GM12878 (cell line): Measurements from ENCODE around the gene DHX38. TPM values are rescaled to one million over a fixed set of nuclear protein-coding genes. Genes with fewer than 3 reads are reported as not detected.

Experiments used
- ATAC-seq: fragments of 200-7000 bp; cut with Tn5 transposase; 3 replicates; pipeline ENCODE4 v1.9.1; 2020; ENCODE audit warnings: mild to moderate bottlenecking, moderate library complexity
- BruUV-seq: library from RNA; stranded (reverse); fragments of 400-500 nt; replicated peaks from 2 replicates; lab custom pipeline; 2021; lab: Mats Ljungman, UMichigan
- CTCF ChIA-PET: fragments of 300-600 bp; sonication (Branson Sonifier 250); formaldehyde crosslinking; extraction: SDS; loops from one replicate; lab custom pipeline; 2021; ENCODE audit warnings: inconsistent platforms; lab: Yijun Ruan, JAX
- POLR2A ChIA-PET: fragments of 350-600 bp; formaldehyde crosslinking; extraction: SDS; loops from one replicate; lab custom pipeline; 2021; ENCODE audit warnings: inconsistent platforms; lab: Charles Lee
- RAD21 ChIA-PET: fragments of 300-600 bp; sonication (Branson Sonifier 250); formaldehyde crosslinking; loops from one replicate; lab custom pipeline; 2023; ENCODE audit warnings: antibody characterized with exemption; ENCODE audit not compliant: unreplicated experiment; lab: Charles Lee
- SMC1A ChIA-PET: fragments of 300-600 bp; sonication (Branson Sonifier 250); formaldehyde crosslinking; loops from one replicate; lab custom pipeline; 2023; ENCODE audit not compliant: unreplicated experiment, uncharacterized antibody; lab: Charles Lee
- DNase-seq: peaks from one replicate; pipeline ENCODE4 v3.0.0-alpha.2; 2011; ENCODE audit warnings: low read depth, low spot score
- FAIRE-seq: peaks from 3 replicates; lab custom pipeline; 2011; peaks lifted over from hg19 to GRCh38; lab: Jason Lieb, UNC
- H2AFZ ChIP-seq: 2 replicates; pipeline ENCODE4 v1.6.0; 2011; ENCODE audit warnings: low read depth, low read length, control low read depth; ENCODE audit not compliant: control insufficient read depth
- H3K27ac ChIP-seq: 2 replicates; pipeline ENCODE4 v1.5.1; 2011; ENCODE audit warnings: control low read depth; ENCODE audit not compliant: control insufficient read depth, insufficient read depth
- H3K27me3 ChIP-seq, 2 experiments: replicated peaks in 1 of 2; 2 replicates each; pipeline versions ENCODE4 v1.6.0 to v1.6.1; 2011; ENCODE audit warnings: low read length in 1 of 2; ENCODE audit not compliant: control insufficient read depth in 2 of 2, insufficient read depth in 2 of 2
- H3K36me3 ChIP-seq, 2 experiments: 2 replicates each; pipeline ENCODE4 v1.5.1; 2011; ENCODE audit warnings: low read length in 1 of 2; ENCODE audit not compliant: control insufficient read depth in 2 of 2, insufficient read depth in 2 of 2
- H3K4me1 ChIP-seq: 2 replicates; pipeline ENCODE4 v1.6.1; 2011; ENCODE audit warnings: mild to moderate bottlenecking, low read length, moderate library complexity, mixed read lengths; ENCODE audit not compliant: control insufficient read depth, insufficient read depth
- H3K4me2 ChIP-seq: 2 replicates; pipeline ENCODE4 v1.6.0; 2011; ENCODE audit warnings: control low read depth; ENCODE audit not compliant: control insufficient read depth, insufficient read depth
- H3K4me3 ChIP-seq: fragments of 200-600 bp; sonication (generic); 2 replicates; pipeline ENCODE4 v1.5.1; 2016
- H3K79me2 ChIP-seq: 2 replicates; pipeline ENCODE4 v1.6.0; 2011; ENCODE audit warnings: low read length; ENCODE audit not compliant: control insufficient read depth, insufficient read depth
- H3K9ac ChIP-seq: 2 replicates; pipeline ENCODE4 v1.8.0; 2011; ENCODE audit warnings: low read length, control low read depth, mixed read lengths; ENCODE audit not compliant: control insufficient read depth, insufficient read depth
- H3K9me3 ChIP-seq: replicated peaks from 3 replicates; pipeline ENCODE4 v1.5.1; 2011; ENCODE audit warnings: mild to moderate bottlenecking, low read length; ENCODE audit not compliant: control insufficient read depth, insufficient read depth
- H4K20me1 ChIP-seq: 2 replicates; pipeline ENCODE4 v1.6.0; 2011; ENCODE audit not compliant: control insufficient read depth, insufficient read depth
- CREB1 ChIP-seq: IDR thresholded peaks from 2 replicates; pipeline ENCODE4 v1.6.1; 2012; ENCODE audit warnings: low read depth, mild to moderate bottlenecking, inconsistent platforms
- NR2C2 ChIP-seq: IDR thresholded peaks from 2 replicates; pipeline ENCODE4 v1.6.1; 2011; ENCODE audit warnings: borderline replicate concordance, low read depth; ENCODE audit not compliant: control insufficient read depth, insufficient read length
- PAX5 ChIP-seq: IDR thresholded peaks from 2 replicates; pipeline ENCODE4 v1.6.1; 2011; ENCODE audit warnings: low read depth, low read length, borderline replicate concordance
- PML ChIP-seq: IDR thresholded peaks from 2 replicates; pipeline ENCODE4 v1.6.1; 2012; ENCODE audit warnings: low read length, inconsistent platforms
- RAD21 ChIP-seq: IDR thresholded peaks from 2 replicates; pipeline ENCODE4 v1.6.1; 2011; ENCODE audit warnings: mild to moderate bottlenecking, low read depth, low read length, moderate library complexity; ENCODE audit not compliant: insufficient read depth
- RB1 ChIP-seq: fragments of 450-650 bp; formaldehyde crosslinking; IDR thresholded peaks from 2 replicates; pipeline ENCODE4 v1.6.1; 2017; ENCODE audit warnings: mild to moderate bottlenecking, borderline replicate concordance
- SIN3A ChIP-seq: IDR thresholded peaks from 2 replicates; pipeline ENCODE4 v1.6.1; 2012; ENCODE audit warnings: low read depth, low read length, improper control_type of control experiment
- SMC3 ChIP-seq: IDR thresholded peaks from 2 replicates; pipeline ENCODE4 v1.6.1; 2011; ENCODE audit warnings: low read length, improper control_type of control experiment, borderline replicate concordance
- SREBF1 ChIP-seq: IDR thresholded peaks from 2 replicates; pipeline ENCODE4 v1.6.1; 2012; ENCODE audit warnings: mild to moderate bottlenecking, low read length
- SRF ChIP-seq, 2 experiments: IDR thresholded peaks; 2 replicates each; pipeline ENCODE4 v1.6.1; 2011; ENCODE audit warnings: low read depth in 2 of 2, low read length in 2 of 2, mild to moderate bottlenecking in 1 of 2, moderate library complexity in 1 of 2
- STAT1 ChIP-seq: fragments of 450-650 bp; conservative IDR thresholded peaks from 2 replicates; pipeline ENCODE4 v1.6.1; 2014; ENCODE audit warnings: antibody characterized with exemption, mild to moderate bottlenecking
- WGBS: methylation state at CpG from one replicate; pipeline ENCODE4 v1.1.6; 2016; ENCODE audit warnings: low lambda C conversion rate; ENCODE audit not compliant: insufficient replicate concordance, insufficient coverage; ENCODE audit errors: missing lambda C conversion rate; 5-methylcytosine and 5-hydroxymethylcytosine counted together
- in situ Hi-C: fragments of 300-500 bp; cut with MboI; formaldehyde crosslinking; loops from 9 replicates; pipeline ENCODE4 v1.14.3; 2018; ENCODE audit warnings: mixed read lengths
- intact Hi-C: fragments of 100-400 bp; cut with micrococcal nuclease; formaldehyde crosslinking; loops from one replicate; pipeline ENCODE4 v1.14.2; 2022; ENCODE audit not compliant: unreplicated experiment
- polyA plus RNA-seq, 11 experiments: library from polyadenylated mRNA; depleted of rRNA in 4 of 11; unstranded in 6 of 11; stranded (reverse) in 5 of 11; fragments of >200 nt; fragmentation: Nextera tagmentation in 4 of 11; fragmentation: Illumina TruSeq in 1 of 11; extraction: Ambion mirVana in 4 of 11; extraction: Trizol in 1 of 11; gene quantifications; 1 replicate in 1 of 11; 2 replicates in 10 of 11; pipeline versions ENCODE4 v1.2.1 to v1.2.3, GENCODE V29; 2011 to 2016; ENCODE audit warnings: inconsistent platforms in 2 of 11, missing spikeins in 2 of 11, low read depth in 1 of 11
- total RNA-seq, 4 experiments: library from RNA; depleted of rRNA in 3 of 4; stranded (reverse); fragments of >200 nt in 3 of 4; fragmentation: Illumina TruSeq in 1 of 4; extraction: Trizol in 1 of 4; gene quantifications; 2 replicates each; pipeline versions ENCODE4 v1.2.1 to v1.2.3, GENCODE V29; 2013 to 2021
- TF ChIP-seq, protein P1 (sequence below), 3 experiments: IDR thresholded peaks in 2 of 3; conservative IDR thresholded peaks in 1 of 3; 2 replicates each; pipeline ENCODE4 v1.5.1; 2011; ENCODE audit warnings: low read depth in 3 of 3, low read length in 3 of 3, mild to moderate bottlenecking in 3 of 3, control low read depth in 2 of 3, moderate library complexity in 2 of 3, inconsistent platforms in 1 of 3, mixed read lengths in 1 of 3; ENCODE audit not compliant: control insufficient read depth in 2 of 3, insufficient read depth in 1 of 3; ENCODE audit errors: extremely low read depth in 1 of 3
- TF ChIP-seq, protein P2 (sequence below): IDR thresholded peaks from 2 replicates; pipeline ENCODE4 v1.6.1; 2011; ENCODE audit warnings: borderline replicate concordance, low read depth, mild to moderate bottlenecking, moderate library complexity, low read length; ENCODE audit not compliant: insufficient read depth, poor library complexity, severe bottlenecking

The DHX38 gene
- total and polyA plus RNA-seq, 10 of the 15 experiments (the other 5 are each of a cell fraction or from before 2014, with no cell fraction given) = 2.1 to 67.8 (median 43.2) TPM

DNA sequence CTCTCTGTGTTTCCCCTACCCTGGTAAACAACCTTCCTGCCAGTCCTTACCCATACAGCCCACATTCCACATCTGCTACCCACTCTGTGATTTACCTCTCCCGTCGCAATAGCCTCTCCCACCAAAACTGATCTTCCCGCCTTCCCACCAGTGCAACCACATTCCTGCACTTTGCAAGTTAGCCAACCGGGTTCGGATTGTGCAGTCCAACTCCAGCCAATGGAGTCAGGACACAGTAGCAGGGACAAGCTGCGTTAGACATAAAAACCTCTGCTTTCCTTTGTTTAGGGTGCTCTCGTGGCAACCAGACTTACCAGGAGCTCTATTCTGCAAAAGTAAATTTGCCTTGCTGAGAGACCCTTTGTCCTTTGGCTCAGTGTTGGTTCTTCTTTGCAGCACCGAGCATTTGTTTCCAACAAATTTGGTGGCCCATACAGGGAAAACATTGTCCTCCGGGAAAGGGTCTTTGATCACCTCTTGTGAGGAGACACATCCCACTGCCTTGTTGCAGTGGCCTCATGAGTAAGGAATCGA, 29.2 kb upstream of the DHX38 start:
- no peak for ATAC-seq
- Histone ChIP-seq H3K79me2 (no peaks in the 10 kb centered on the region), H4K20me1 (no peaks in the 10 kb centered on the region), H3K36me3 (no peaks in the 10 kb centered on the region), H3K9ac (no peak overlapping the region), H3K27ac (no peak overlapping the region), H2AFZ (no peak overlapping the region), H3K27me3 (no peaks in the 10 kb centered on the region), H3K4me3 (no peak overlapping the region), H3K4me1 (no peaks in the 10 kb centered on the region), H3K4me2 (no peak overlapping the region), H3K9me3 (no peaks in the 10 kb centered on the region)
- intact Hi-C loops (no loop called here), in situ Hi-C loops (no loop called here)
- DNase-seq = no peak
- SMC1A ChIA-PET = no interaction called here
- TF ChIP-seq STAT1 = no peak
- no peak for TF ChIP-seq CREB1
- no peak for TF ChIP-seq NR2C2
- WGBS = 79% methylated on average over 10 of the region's 10 CpGs
- BruUV-seq = no TSS peak
- RAD21 ChIA-PET = no interaction called here
- CTCF ChIA-PET = no interaction called here
- FAIRE-seq = no peak
- POLR2A ChIA-PET = no interaction called here

DNA sequence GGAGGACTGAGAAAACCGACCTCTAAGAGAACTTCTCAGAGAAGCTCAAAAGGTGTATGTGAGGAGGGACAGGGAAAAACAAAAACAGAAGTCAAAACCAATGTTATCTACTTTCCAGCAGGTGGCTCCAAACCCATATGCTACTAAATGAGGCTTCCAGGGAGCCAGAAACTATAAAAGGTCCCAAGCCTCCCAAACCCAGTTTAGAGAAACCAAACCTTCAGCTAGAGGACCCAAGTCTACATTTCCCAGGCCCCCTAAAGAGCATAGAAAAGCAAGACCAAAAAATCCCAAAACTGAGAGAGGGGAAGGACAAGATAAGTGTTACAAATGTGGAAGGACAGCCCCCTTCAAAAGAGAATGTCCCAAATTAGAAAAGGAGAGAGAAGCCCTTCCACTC, 26.9 kb upstream of the DHX38 start:
- POLR2A ChIA-PET = no interaction called here
- Histone ChIP-seq H3K4me1 (no peaks in the 10 kb centered on the region), H3K4me2 (no peak overlapping the region), H3K9ac (no peak overlapping the region), H3K9me3 (no peaks in the 10 kb centered on the region), H3K27ac (no peak overlapping the region), H3K4me3 (no peak overlapping the region), H2AFZ (no peak overlapping the region), H3K27me3 (no peaks in the 10 kb centered on the region), H4K20me1 (no peaks in the 10 kb centered on the region), H3K79me2 (no peaks in the 10 kb centered on the region), H3K36me3 (no peaks in the 10 kb centered on the region)
- RAD21 ChIA-PET = interaction anchor here (0.9 to 1.8 kb wide), 3 partner anchors 22 to 28 kb away, joined by 3 to 4 read pairs (median 3); partner anchors contain the start of gene TXNL4B
- DNase-seq (no peak), ATAC-seq (peak; percentile 84), FAIRE-seq (no peak)
- SMC1A ChIA-PET = interaction anchor here (0.7 to 1.8 kb wide), 4 partner anchors 20 to 26 kb away, joined by 3 to 10 read pairs (median 3); partner anchors contain the start of genes DHX38 and TXNL4B
- TF ChIP-seq SRF (IDR thresholded peaks at IDR 0.05; ENCODE audit: low read depth in 2 of 2, low read length in 2 of 2) (no peak), SMC3 (peak; percentile 60; the same call in 1 of the 2 replicates), SREBF1 (no peak), PAX5 (no peak), SIN3A (no peak), PML (no peak), RAD21 (peak; percentile 67), RB1 (no peak)
- TF ChIP-seq, protein P1, sequence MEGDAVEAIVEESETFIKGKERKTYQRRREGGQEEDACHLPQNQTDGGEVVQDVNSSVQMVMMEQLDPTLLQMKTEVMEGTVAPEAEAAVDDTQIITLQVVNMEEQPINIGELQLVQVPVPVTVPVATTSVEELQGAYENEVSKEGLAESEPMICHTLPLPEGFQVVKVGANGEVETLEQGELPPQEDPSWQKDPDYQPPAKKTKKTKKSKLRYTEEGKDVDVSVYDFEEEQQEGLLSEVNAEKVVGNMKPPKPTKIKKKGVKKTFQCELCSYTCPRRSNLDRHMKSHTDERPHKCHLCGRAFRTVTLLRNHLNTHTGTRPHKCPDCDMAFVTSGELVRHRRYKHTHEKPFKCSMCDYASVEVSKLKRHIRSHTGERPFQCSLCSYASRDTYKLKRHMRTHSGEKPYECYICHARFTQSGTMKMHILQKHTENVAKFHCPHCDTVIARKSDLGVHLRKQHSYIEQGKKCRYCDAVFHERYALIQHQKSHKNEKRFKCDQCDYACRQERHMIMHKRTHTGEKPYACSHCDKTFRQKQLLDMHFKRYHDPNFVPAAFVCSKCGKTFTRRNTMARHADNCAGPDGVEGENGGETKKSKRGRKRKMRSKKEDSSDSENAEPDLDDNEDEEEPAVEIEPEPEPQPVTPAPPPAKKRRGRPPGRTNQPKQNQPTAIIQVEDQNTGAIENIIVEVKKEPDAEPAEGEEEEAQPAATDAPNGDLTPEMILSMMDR (IDR thresholded peaks at IDR 0.05 in 2 of 3, conservative IDR thresholded peaks at IDR 0.05 in 1 of 3; ENCODE audit: control insufficient read depth in 2 of 3, extremely low read depth in 1 of 3, insufficient read depth in 1 of 3, low read depth in 3 of 3, low read length in 3 of 3) = peak; percentile 55 to 57 (median 56)
- TF ChIP-seq, protein P2, sequence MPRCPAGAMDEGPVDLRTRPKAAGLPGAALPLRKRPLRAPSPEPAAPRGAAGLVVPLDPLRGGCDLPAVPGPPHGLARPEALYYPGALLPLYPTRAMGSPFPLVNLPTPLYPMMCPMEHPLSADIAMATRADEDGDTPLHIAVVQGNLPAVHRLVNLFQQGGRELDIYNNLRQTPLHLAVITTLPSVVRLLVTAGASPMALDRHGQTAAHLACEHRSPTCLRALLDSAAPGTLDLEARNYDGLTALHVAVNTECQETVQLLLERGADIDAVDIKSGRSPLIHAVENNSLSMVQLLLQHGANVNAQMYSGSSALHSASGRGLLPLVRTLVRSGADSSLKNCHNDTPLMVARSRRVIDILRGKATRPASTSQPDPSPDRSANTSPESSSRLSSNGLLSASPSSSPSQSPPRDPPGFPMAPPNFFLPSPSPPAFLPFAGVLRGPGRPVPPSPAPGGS = no peak
- intact Hi-C loops (loop anchor here (1.0 to 5.0 kb wide), 2 partner anchors 33 to 401 kb away; no protein-coding TSS in a partner anchor), in situ Hi-C loops (no loop called here)
- 0% methylated on average over 1 of the region's 1 CpG for WGBS
- CTCF ChIA-PET = interaction anchor here (0.7 to 3.1 kb wide), 15 partner anchors 9 to 1812 kb away, joined by 3 to 27 read pairs (median 4); partner anchors contain the start of genes DHX38 and TXNL4B
- no TSS peak for BruUV-seq
